Posterior cingulate gyrus (tissue), 11 donors: Measurements from ENCODE around the gene RAB43.
A peak's percentile ranks its signal among the peaks of the same experiment; 100 is the strongest.
"Not testable (repeated sequence)": the region's sequence is repeated elsewhere in the genome, so short reads cannot be mapped to it uniquely, and the experiment has no call there.

Experiments used
- DNase-seq, 10 donors: peaks; one replicate each; pipeline versions ENCODE4 v3.0.0 to v3.0.0-alpha.2; 2020 to 2021; ENCODE audit warnings: mixed read lengths in 3 of 10
- intact Hi-C: fragments of 100-400 bp; cut with DNase I; formaldehyde crosslinking; loops from one replicate; pipeline ENCODE4 v1.15.1; 2023

RAB43 gene

GRCh38 chr3:129123314-129124060 is 1.9 kb upstream of the RAB43 start:
- intact Hi-C loops: no loop called here
- DNase-seq: peak in 3 of 10 donors; percentile 21 to 55 (median 53)

- DNase-seq: peak in 3 of 10 donors; percentile 70 to 87 (median 83)
- intact Hi-C loops: no loop called here
Observed at GRCh38 chr3:129122412-129123011, 908 bp upstream of the RAB43 start.

- intact Hi-C loops: no loop called here
- DNase-seq: peak in 2 of 10 donors; percentile 76 to 89
Observed at GRCh38 chr3:129121016-129121791, 400 bp downstream of the RAB43 start.

DNA sequence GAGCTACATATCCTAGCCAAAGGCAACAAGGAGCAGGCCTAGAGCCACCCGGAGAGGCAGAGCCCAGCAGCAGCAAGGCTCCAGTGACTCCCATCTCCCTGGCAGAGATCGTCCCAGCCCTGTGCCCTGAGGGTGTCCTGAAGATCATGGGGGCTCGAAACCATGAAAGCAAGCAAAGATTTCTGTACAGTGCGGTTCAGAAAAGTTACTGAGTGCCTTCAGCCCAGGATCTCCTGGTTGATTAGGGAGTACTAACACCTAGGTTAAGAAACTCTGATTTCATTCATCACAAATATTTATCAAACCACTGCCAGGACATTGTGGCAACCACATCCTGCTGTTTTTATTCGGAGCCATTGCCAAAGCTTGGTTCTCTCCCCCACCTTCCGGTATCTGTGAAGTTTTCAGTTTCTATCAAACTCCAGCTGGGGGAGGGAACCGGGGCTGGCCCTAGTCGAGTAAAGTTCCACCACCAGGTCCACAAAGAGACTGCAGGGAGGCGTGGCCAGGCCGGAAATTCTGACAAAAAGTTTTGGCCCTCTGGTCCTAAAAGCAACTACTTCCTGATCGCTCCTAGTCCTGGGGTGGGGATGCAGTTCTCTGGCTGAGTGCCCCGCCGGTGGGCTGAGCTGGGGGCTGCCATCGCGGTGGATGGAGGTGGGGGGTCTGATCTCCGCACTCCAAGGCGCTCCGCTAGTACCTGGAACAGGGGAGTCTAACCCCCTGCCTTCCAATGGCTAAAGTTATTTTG is 1.2 kb downstream of the RAB43 start:
- intact Hi-C loops: no loop called here
- DNase-seq: peak in 9 of 10 donors; percentile 22 to 90 (median 41)

- peak in 2 of 10 donors; percentile 59 to 65 for DNase-seq
- intact Hi-C loops: no loop called here
Observed at GRCh38 chr3:129119365-129120100, 2.1 kb downstream of the RAB43 start.

- intact Hi-C loops: no loop called here
Observed at GRCh38 chr3:129118745-129119144, 2.9 kb downstream of the RAB43 start.

DNA sequence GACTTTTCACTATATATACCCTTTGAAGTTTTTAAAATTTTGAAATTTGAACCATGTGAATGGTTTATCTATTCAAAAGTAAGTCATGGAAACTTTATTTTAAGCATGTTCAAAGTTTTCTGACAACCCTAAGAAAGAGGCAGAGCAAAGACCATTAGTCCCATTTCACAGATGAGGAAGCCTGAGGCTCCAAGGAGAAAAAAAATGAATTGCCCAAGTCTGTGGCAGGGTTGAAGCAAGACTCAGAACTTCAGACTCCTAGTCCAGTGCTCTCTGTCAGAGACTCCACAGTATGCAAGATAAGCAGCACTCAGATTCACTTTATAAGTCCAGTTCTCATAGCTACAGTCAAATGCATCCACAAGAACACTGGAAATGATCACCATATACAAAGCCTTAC is 4.5 kb downstream of the RAB43 start:
- DNase-seq: no peak
- intact Hi-C loops: no loop called here

More at GRCh38 chr3:129118745-129119144, 2.9 kb downstream of the RAB43 start:
- peak in 2 of 10 donors; percentile 10 to 27 for DNase-seq

- DNase-seq: peak in 1 of 10 donors; percentile 3
- intact Hi-C loops: no loop called here
Observed at GRCh38 chr3:129116482-129116946, 5.1 kb downstream of the RAB43 start.

DNA sequence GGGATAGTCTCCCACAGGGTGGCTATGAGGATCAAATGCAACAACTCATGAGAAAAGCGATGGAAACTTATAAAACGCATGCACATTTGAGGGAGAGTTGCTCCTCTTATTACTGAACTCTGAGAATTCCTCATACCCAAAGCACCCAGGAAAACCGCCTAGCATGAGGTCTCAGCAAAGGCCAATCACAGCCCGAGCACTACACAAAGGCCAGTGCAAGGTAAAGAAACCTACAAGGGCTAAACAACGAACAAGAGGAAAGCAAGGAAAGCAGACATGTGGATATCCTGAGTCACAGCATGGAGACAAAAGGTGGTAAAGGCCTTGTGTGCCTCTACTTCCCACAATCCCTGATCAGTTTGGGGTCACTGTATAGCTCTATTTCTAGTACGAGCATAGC is 7.1 kb downstream of the RAB43 start:
- intact Hi-C loops: no loop called here
- DNase-seq: peak in 1 of 10 donors; percentile 11

DNA sequence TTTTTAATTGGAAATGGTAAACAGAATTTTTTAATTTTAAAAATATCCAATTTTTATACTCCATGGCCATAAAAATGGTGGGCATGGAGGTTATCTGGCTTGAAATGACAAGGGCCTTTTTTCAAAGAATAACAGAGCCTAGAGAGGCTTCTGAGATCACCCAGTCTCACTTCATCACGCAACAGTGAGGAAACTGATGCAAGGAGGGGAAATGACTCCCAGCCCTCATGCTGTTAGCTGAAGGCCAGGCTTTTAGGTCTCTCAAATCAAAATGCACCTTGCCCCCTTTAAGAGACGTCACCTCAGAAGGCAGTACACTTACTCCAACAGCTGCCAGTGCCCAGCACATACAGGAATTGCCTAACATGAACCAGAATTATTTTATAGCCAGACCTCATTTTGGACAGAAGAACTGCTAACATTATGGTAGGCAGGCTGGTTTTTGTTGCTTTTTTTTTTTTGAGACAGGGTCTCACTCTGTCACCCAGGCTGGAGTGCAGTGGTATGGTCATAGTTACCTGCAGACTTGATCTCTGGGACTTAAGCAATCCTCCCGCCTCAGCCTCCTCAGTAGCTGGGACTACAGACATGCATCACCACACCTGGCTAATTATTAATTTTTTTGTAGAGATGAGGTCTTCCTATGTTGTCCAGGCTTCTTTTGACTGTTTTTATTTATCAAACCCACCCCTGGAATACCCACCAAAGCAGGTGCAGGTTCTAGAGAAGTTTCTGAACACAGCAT is 9.1 kb downstream of the RAB43 start:
- intact Hi-C loops: no loop called here
- DNase-seq: peak in 1 of 10 donors; percentile 4

GRCh38 chr3:129111076-129111780 is 10.4 kb downstream of the RAB43 start:
- peak in 2 of 10 donors; percentile 57 to 69 for DNase-seq
- intact Hi-C loops: not testable (repeated sequence)

GRCh38 chr3:129107793-129108192 is 13.8 kb downstream of the RAB43 start:
- peak in 1 of 10 donors; percentile 70 for DNase-seq
- intact Hi-C loops: no loop called here

GRCh38 chr3:129106866-129107565 is 14.6 kb downstream of the RAB43 start:
- intact Hi-C loops: no loop called here
- peak in 1 of 10 donors; percentile 80 for DNase-seq

DNA sequence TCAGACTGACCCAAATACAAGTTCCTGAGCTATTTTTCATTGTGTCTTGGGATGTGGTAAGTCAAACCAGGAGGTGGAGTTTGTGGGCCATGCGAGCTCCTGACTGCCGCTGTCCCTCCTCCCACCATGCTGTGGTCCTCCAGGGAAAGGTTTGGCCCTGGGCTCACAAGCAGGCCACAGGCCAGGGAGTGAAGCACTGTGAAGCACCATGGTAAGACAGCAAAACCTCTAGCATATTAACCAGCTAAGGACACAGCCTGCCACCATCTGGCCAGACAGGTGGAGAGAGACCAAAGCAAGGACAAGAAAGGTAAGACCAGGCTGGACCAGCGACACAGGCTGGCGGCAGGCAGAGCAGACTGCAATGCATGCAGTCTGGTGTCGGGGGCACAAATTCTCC is 15.3 kb downstream of the RAB43 start:
- DNase-seq: peak in 2 of 10 donors; percentile 67 to 69
- intact Hi-C loops: no loop called here

- intact Hi-C loops: no loop called here
- peak in 1 of 10 donors; percentile 16 for DNase-seq
Observed at GRCh38 chr3:129105862-129106261, 15.7 kb downstream of the RAB43 start.

- intact Hi-C loops: no loop called here
- DNase-seq: peak in 1 of 10 donors; percentile 3
Observed at GRCh38 chr3:129104498-129105079, 17.0 kb downstream of the RAB43 start.

DNA sequence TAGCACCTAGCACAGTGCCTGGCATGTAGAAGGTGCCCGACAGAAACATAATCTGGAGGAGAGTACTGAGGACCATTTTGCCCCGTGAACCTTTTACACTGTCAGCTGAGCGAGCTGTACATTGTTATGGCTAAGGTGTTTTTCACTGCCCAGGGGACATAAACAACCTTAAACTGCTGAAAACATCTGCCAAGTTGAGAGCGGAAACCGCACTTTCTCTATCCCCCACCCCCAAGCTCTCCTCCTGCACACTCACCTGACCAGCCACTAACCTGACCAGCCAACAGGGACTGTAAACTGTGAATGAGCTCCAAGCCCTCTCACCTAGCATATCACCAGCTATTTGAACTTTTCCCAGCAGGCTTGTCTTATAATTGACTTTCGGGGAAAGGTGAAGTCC is 17.6 kb downstream of the RAB43 start:
- intact Hi-C loops: no loop called here
- DNase-seq: peak in 1 of 10 donors; percentile 7
